ENCODE measurements around the gene COL8A2. TPM values are rescaled to one million over a fixed set of nuclear protein-coding genes. Genes with fewer than 3 reads are reported as not detected.

Gene COL8A2
- polyA plus RNA-seq = not detected

- Mint-ChIP-seq H3K36me3 (no peaks in the 10 kb centered on the region), H3K4me1 (peaks cover 6 to 16% (median 14%) of the 10 kb centered on the region in 3 donors), H3K27me3 (peaks cover 17% of the 10 kb centered on the region), H3K9me3 (no peaks in the 10 kb centered on the region), H3K4me3 (peak within 1 kb of the TSS; percentile 38 to 88 (median 70)), H3K27ac (peak within 1 kb of the TSS in 2 of 3 donors; percentile 46 to 54)
Observed at GRCh38 chr1:36125129-36125991, at the start of gene COL8A2. TSS of gene COL8A2 (minus strand) at chr1:36125222. CDS start at chr1:36100242, 24,980 bp downstream.

- Mint-ChIP-seq H3K27me3 (no peaks in the 10 kb centered on the region), H3K4me1 (peaks cover 3 to 19% (median 6%) of the 10 kb centered on the region in 3 donors), H3K9me3 (no peaks in the 10 kb centered on the region), H3K4me3 (peak overlapping the region in 1 of 4 donors; percentile 79), H3K36me3 (peaks cover 13% of the 10 kb centered on the region), H3K27ac (no peak overlapping the region)
Observed at GRCh38 chr1:36174713-36175112, 49.7 kb upstream of the COL8A2 start.

- H3K36me3 Mint-ChIP-seq = peaks cover 13% of the 10 kb centered on the region
- H3K27ac Mint-ChIP-seq = no peak overlapping the region
- H3K27me3 Mint-ChIP-seq = no peaks in the 10 kb centered on the region
- H3K9me3 Mint-ChIP-seq = no peaks in the 10 kb centered on the region
- H3K4me1 Mint-ChIP-seq = peaks cover 3 to 22% (median 6%) of the 10 kb centered on the region in 3 donors
- no peak overlapping the region for H3K4me3 Mint-ChIP-seq
Observed at GRCh38 chr1:36172983-36173382, 48.0 kb upstream of the COL8A2 start.

- H3K36me3 Mint-ChIP-seq = peaks cover 12% of the 10 kb centered on the region
- no peaks in the 10 kb centered on the region for H3K9me3 Mint-ChIP-seq
- H3K4me1 Mint-ChIP-seq = peaks cover 3 to 22% (median 7%) of the 10 kb centered on the region in 3 donors
- no peaks in the 10 kb centered on the region for H3K27me3 Mint-ChIP-seq
- no peak overlapping the region for H3K27ac Mint-ChIP-seq
- no peak overlapping the region for H3K4me3 Mint-ChIP-seq
Observed at GRCh38 chr1:36172017-36172747, 47.2 kb upstream of the COL8A2 start.

- no peaks in the 10 kb centered on the region for H3K9me3 Mint-ChIP-seq
- H3K27ac Mint-ChIP-seq = no peak overlapping the region
- peaks cover 3 to 20% (median 13%) of the 10 kb centered on the region in 3 donors for H3K4me1 Mint-ChIP-seq
- no peak overlapping the region for H3K4me3 Mint-ChIP-seq
- peaks cover 12% of the 10 kb centered on the region for H3K36me3 Mint-ChIP-seq
- H3K27me3 Mint-ChIP-seq = no peaks in the 10 kb centered on the region
Observed at GRCh38 chr1:36170643-36171412, 45.8 kb upstream of the COL8A2 start.

GRCh38 chr1:36168514-36168913 is 43.5 kb upstream of the COL8A2 start:
- Mint-ChIP-seq H3K36me3 (peaks cover 6% of the 10 kb centered on the region), H3K4me3 (no peak overlapping the region), H3K27ac (no peak overlapping the region), H3K9me3 (no peaks in the 10 kb centered on the region), H3K4me1 (peaks cover 12 to 15% (median 13%) of the 10 kb centered on the region in 3 donors), H3K27me3 (no peaks in the 10 kb centered on the region)

GRCh38 chr1:36166938-36167905 is 42.2 kb upstream of the COL8A2 start:
- H3K36me3 Mint-ChIP-seq = peaks cover 6% of the 10 kb centered on the region
- H3K4me1 Mint-ChIP-seq = peaks cover 19 to 26% (median 21%) of the 10 kb centered on the region in 3 donors
- H3K4me3 Mint-ChIP-seq = no peak overlapping the region
- no peaks in the 10 kb centered on the region for H3K27me3 Mint-ChIP-seq
- H3K27ac Mint-ChIP-seq = peak overlapping the region in 1 of 3 donors; percentile 82
- no peaks in the 10 kb centered on the region for H3K9me3 Mint-ChIP-seq

- H3K9me3 Mint-ChIP-seq = no peaks in the 10 kb centered on the region
- no peak overlapping the region for H3K4me3 Mint-ChIP-seq
- H3K36me3 Mint-ChIP-seq = peaks cover 6% of the 10 kb centered on the region
- H3K27ac Mint-ChIP-seq = peak overlapping the region in 1 of 3 donors; percentile 82
- peaks cover 30 to 37% (median 32%) of the 10 kb centered on the region in 3 donors for H3K4me1 Mint-ChIP-seq
- H3K27me3 Mint-ChIP-seq = no peaks in the 10 kb centered on the region
Observed at GRCh38 chr1:36166136-36166535, 41.1 kb upstream of the COL8A2 start.

- no peaks in the 10 kb centered on the region for H3K27me3 Mint-ChIP-seq
- peaks cover 36 to 44% (median 37%) of the 10 kb centered on the region in 3 donors for H3K4me1 Mint-ChIP-seq
- peaks cover 6% of the 10 kb centered on the region for H3K36me3 Mint-ChIP-seq
- H3K4me3 Mint-ChIP-seq = no peak overlapping the region
- H3K9me3 Mint-ChIP-seq = no peaks in the 10 kb centered on the region
- no peak overlapping the region for H3K27ac Mint-ChIP-seq
Observed at GRCh38 chr1:36165145-36165544, 40.1 kb upstream of the COL8A2 start.

- H3K4me1 Mint-ChIP-seq = peaks cover 40 to 50% (median 41%) of the 10 kb centered on the region in 3 donors
- no peaks in the 10 kb centered on the region for H3K27me3 Mint-ChIP-seq
- no peak overlapping the region for H3K4me3 Mint-ChIP-seq
- peak overlapping the region in 1 of 3 donors; percentile 67 for H3K27ac Mint-ChIP-seq
- H3K9me3 Mint-ChIP-seq = no peaks in the 10 kb centered on the region
- peaks cover 6% of the 10 kb centered on the region for H3K36me3 Mint-ChIP-seq
Observed at GRCh38 chr1:36164361-36164760, 39.3 kb upstream of the COL8A2 start.

- Mint-ChIP-seq H3K4me3 (peak overlapping the region in 1 of 4 donors; percentile 24), H3K4me1 (peaks cover 42 to 56% (median 45%) of the 10 kb centered on the region in 3 donors), H3K27me3 (no peaks in the 10 kb centered on the region), H3K36me3 (peaks cover 6% of the 10 kb centered on the region), H3K27ac (peak overlapping the region; percentile 27 to 94 (median 93)), H3K9me3 (no peaks in the 10 kb centered on the region)
Observed at GRCh38 chr1:36163426-36163825, 38.4 kb upstream of the COL8A2 start.

- H3K27me3 Mint-ChIP-seq = no peaks in the 10 kb centered on the region
- peak overlapping the region; percentile 52 to 94 (median 93) for H3K27ac Mint-ChIP-seq
- peak overlapping the region in 2 of 4 donors; percentile 33 to 92 for H3K4me3 Mint-ChIP-seq
- no peaks in the 10 kb centered on the region for H3K9me3 Mint-ChIP-seq
- H3K4me1 Mint-ChIP-seq = peaks cover 49 to 62% (median 49%) of the 10 kb centered on the region in 3 donors
- peaks cover 6% of the 10 kb centered on the region for H3K36me3 Mint-ChIP-seq
Observed at GRCh38 chr1:36162680-36163239, 37.7 kb upstream of the COL8A2 start.

All from IgD-negative memory B cell (primary cell).